GM12801 (cell line): ENCODE data around the gene SDC1.

Experiments
- CTCF ChIP-seq: IDR thresholded peaks from one replicate; pipeline ENCODE4 v1.5.1; 2011; ENCODE audit warnings: control low read depth; ENCODE audit not compliant: insufficient read length; ENCODE audit errors: extremely low read depth

Gene SDC1

DNA sequence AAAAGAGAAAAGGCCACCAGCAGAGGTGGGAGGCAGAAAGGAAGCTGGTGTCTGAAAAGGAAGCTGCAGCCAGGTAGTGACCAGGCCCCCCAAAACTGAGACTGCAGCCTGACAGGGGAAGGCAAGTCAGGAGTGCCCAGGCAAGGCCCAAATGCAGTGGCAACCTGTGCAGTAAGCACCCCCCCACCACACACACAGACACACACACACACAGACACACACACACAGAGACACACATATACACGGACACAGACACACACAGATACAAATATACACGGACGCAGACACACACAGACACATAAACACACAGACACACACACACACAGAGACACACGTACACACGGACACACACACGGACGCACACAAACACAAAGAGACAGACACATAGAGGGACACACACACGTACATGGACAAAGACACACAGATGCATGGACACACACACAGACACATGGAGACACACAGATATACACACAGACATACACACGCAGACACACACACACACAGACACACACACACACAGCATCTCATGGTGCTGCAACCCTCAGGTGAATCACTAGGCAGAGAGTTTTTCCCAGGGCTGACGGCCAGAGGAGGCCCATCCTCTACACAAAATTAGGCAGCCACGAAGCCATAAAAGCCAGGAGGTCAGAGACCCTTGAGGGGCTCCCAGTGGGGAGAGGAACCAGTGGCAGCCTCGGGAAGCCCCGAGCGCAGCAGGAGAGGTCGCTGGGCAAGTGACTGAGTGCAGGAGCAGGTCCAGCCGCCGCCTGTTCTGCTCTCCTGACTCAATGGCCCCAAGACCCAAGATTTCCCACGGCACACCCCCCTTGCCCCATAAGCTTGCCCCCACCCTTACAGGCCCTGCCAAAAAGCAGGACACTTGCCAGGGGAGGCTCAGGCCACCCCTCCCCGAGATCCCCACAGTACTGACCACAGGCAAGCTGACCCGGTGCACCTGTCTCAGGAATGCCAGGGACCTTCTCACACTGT, 6.3 kb downstream of the SDC1 start:
- TF ChIP-seq CTCF, result no peak

- no peak for TF ChIP-seq CTCF
Observed at GRCh38 chr2:20217041-20217970, 7.6 kb downstream of the SDC1 start.

DNA sequence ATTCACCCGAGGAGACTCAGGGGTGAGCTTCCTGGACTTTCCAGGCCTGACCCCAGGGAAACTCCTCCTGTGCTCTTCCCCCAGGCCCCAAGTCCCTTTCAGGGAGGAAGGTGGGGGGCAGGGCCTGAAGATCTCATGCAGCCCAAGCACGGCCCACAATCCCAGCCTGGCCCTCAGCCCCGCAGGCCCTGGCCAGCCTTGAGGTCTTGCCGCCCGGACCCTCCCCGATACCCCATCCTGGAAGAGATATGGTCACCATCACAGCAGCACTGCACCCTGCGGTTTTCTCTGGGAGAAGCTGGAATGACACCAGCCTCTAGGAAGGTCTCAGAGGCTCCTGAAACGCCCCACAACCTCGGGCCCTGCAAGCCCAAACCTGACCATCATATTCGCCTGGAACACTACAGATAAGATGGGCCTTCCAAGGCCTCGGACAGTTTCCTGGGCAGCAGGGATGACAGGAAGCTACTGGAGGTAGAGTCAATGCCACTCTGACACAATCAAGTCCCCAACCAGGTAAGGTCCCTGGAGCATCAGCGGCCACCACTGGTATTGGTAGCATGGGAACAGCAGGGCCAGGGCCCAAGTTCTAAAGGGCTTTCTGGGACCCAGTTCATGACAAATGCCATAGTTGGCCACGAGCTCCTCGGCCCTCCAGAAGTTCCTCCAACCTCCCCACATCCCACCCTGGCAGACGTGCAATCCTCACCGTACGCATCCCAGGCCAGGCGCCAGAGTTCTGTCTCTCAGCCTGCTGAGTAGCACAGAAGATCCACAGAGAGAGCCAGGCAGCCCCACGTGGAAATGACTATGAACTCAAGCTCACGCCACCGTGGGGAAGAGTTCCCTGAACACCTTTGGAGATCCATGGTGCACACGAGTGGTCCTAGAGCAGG, 8.6 kb downstream of the SDC1 start:
- no peak for TF ChIP-seq CTCF

DNA sequence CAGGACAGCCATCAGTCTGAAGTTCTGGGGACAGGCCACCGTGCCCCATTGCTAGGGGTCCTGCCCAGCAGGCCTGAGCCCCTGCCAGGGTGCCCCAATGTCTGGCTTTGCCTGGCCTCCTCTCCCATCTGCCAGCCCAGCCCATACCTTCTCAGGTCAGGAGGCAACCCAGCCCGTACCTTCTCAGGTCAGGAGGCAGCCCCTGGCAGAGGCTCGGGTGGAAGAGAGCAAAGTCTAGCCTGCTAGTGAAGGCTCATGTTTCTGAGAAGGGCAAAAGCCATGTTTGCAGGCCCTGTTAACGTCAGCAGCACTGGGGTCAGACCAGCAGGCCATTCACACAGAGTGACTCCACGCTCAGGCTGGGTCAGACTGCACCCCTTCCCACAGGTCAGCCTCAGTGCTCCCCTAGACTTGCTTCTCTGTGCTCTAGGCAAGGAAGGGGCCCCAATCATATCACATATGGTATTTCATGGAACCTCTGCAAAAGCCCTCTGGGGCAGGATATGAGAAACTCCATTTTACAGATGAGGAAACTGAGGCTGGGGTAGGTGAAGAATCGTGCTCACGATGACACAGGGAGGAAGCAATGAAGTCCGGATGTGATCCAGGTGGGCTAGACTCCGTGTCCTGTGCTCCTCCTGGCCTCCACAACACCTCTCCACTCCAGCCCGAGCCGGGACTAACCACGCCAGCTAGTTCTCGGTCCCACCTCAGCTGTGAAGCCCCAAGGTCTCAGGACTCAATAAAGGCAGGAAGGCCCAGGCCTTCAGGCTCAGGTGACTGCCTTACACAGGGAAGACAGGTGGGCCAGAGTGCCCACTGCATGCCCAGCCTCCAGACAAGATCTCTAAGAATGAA, 9.5 kb downstream of the SDC1 start:
- no peak for TF ChIP-seq CTCF

GRCh38 chr2:20214566-20215182, 10.3 kb downstream of the SDC1 start:
- no peak for TF ChIP-seq CTCF
